H4 (cell line): Measurements from ENCODE around the gene STIM1. TPM values are rescaled to one million over a fixed set of nuclear protein-coding genes. Genes with fewer than 3 reads are reported as not detected.

Experiments used
- DNase-seq: peaks from one replicate; pipeline ENCODE4 v3.0.0-alpha.2; 2015; ENCODE audit warnings: low spot score
- total RNA-seq: library from RNA; depleted of rRNA; stranded (reverse); fragments of >200 nt; shearing (Covaris generic); gene quantifications from 2 replicates; pipeline ENCODE4 v1.2.3, GENCODE V29; 2014

Gene STIM1
- total RNA-seq, 1 experiment from 2014 or later = 22.1 TPM

DNA sequence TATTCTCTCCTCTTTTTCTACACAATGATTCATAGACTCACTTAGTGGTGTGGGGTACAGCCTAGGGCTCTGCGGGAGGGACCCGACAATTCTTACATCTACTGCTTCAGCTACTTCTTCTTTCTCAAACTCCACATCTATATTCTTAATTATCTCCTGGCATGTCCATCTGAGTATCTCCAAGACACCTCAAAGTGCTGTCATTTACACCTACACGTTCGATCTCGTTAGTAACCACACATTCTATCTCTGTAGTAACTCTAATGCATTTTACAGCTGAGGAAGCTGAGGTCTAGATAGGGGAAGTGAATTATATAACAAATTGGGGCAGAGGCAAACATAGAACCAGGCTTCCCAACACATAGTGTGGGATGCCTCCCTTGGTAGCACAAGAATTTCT lies 211.4 kb downstream of the STIM1 start:
- no peak for DNase-seq

DNA sequence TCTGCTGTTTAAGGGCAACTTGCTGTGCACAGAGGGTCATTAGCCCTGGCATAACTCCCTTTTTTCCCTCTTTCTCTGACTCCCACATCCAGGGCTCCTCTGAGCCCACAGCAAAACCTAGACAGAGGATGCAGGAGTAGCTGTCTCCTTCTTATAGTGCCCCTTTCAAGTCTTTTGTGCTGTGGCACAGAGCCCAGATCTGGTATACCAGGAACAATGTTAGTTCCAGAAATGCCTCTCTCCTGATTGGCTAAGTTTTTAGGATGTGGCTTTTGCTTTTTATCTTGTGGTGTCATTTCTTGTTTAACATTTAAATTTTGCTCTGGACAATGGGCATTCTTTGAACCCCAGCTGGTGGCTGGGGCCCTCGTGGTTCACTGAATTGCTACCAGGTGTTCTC lies 213.5 kb downstream of the STIM1 start:
- peak; percentile 28 for DNase-seq

DNA sequence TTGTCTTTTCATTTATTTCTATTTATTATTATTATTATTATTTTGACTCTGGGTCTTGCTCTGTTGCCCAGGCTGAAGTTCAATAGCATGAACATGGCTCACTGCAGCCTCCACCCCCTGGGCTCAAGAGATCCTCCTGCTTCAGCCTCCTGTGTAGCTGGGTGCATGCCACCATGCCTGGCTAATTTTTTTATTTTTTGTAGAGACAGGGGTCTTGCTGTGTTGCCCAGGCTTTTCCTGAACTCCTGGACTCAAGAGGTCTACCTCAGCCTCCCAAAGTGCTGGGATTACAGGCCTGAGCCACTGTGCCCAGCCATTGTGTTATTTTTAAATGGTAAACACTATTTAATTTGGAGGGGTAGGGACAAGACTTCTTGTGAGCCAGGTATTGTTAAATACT lies 215.9 kb downstream of the STIM1 start:
- no peak for DNase-seq

DNA sequence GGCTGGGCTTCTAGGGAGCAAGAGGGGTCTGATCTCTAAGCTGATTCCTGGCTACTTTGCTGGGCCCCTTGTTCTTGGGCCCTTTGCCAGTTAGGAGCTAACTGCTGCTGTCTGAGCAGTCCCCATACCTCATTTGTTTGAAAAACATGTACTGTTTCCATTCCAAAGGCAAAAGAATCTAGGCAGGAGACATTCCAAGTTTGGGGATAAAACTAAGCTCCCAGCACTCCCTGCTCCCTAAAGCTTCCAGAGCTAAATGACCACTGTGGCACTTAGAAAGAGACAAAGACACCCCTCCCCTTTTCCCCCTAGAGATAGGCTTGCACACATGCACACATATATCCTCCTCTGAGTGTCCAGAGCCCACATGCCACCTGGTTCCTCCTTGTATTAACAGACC lies 216.4 kb downstream of the STIM1 start:
- DNase-seq = no peak

DNA sequence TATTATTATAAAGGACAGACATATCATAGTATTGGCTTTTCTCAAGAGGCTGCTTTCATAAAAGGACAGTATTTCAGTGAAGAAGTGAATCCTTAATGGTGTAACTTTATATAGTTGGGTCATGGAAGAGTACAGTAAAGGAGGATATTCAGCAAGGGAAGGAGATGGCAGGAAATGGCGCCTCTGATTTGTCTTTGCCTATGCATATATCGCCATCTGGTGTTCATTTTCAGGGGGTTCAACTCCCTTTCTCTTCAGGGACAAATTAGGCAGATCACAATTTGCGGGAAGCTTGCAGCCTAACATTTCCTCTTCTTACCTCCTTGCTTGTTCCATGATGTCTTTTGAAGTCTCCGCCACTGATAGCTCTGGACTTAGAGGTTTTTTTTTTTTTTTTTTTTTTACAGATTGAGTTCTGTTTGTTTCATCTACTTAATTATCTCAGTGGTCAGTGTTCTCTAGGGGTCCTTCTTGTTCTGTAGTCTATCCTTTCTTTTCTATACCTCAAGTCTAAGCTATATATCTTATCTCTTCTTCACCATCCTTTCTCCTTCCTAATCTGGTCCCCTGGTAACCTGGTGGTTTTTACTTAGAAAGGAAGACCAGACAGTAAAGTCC lies 217.3 kb downstream of the STIM1 start:
- DNase-seq = peak; percentile 74

DNA sequence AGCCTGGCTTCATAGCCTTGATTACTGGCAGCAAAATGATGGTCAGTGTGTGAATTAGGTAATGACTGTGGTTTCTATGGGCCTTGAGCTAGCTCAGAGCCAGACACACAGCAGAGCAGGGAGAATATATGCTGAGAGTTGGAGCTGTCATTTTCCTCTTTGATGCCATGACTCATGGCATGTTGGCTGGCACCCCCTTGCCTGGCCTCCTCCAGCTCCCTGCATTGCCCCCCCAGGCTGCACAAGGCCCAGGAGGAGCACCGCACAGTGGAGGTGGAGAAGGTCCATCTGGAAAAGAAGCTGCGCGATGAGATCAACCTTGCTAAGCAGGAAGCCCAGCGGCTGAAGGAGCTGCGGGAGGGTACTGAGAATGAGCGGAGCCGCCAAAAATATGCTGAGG lies 218.8 kb downstream of the STIM1 start:
- DNase-seq = no peak

DNA sequence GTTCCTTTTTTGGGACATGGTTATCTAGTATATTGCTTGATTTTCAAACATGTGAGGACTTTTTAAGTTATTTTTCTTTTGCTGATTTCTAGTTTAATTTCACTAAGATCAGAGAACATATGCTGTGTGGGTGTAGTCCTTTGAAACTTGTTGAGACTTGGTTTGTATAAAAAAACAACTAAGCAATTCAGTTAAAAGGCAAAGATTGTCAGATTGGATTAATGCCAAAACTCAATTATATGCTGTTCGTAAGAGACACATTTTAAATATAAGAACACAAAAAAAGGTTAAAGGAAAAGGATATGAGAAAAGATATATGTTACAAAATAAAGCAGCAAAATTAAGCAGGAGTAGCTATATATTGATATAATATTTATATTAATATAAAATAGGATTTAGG lies 221.3 kb downstream of the STIM1 start:
- no peak for DNase-seq

DNA sequence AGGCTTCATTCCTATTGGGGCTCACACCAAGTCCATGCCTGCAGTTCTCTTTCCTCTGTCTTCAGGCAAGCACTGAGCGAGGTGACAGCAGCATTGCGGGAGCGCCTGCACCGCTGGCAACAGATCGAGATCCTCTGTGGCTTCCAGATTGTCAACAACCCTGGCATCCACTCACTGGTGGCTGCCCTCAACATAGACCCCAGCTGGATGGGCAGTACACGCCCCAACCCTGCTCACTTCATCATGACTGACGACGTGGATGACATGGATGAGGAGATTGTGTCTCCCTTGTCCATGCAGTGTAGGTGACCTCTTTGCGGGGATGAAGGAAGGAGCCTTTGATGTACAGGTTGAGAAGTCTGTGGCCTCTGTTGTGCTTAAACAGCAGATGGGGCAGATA lies 227.7 kb downstream of the STIM1 start:
- DNase-seq = no peak

DNA sequence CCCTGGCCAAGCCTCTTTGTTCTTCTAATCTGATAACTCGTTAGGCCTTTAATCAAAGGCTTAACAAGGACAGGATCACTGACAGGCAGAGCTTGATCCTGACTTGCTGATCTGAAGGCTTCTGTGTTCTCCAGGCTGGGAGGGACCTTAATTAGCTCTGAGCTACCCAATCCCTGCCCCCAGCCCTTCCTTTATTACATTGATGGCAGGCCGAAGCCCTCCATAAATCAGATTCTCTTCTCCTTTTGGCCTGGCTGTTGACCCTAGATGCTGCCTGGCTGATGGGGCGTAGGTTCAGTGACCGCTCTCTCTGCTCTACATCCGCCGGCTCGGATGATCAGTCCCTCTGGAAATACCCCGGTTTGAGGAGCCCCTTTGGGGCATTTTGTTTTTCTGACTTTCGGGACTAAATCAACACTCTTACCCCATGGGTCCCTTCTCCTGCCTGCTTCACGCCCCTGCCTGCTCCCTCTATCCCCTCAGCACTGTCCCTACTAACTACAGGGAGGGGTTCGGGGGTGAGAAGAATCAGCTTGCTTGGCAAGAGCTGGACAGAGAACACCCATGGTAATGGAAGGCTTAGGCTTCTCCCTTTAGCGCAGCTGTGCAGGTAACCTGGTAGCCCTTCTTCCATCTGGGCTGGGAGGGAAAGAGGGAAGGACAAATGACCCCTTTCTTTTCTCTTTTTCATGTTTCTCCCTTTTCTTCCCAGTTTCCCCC lies 229.1 kb downstream of the STIM1 start:
- DNase-seq = no peak

DNA sequence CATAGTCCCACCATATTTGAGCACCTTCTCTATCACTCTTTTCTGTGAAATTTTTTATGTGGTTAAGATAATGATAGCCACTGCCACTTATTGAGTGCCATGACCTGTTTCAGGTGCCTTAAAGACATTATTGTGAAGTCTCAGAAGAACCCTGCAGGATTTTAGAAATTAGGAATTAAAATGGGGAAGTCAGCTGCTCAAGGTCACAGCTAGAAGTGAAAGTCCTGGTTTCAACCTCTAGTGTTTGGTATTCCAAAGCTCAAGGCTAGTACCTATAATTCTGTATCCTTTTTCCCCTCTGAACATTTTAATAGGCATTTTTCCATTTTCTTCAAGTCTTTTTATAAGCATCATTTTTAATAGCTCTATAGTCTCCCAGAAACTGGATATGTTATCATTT lies 230.1 kb downstream of the STIM1 start:
- no peak for DNase-seq

DNA sequence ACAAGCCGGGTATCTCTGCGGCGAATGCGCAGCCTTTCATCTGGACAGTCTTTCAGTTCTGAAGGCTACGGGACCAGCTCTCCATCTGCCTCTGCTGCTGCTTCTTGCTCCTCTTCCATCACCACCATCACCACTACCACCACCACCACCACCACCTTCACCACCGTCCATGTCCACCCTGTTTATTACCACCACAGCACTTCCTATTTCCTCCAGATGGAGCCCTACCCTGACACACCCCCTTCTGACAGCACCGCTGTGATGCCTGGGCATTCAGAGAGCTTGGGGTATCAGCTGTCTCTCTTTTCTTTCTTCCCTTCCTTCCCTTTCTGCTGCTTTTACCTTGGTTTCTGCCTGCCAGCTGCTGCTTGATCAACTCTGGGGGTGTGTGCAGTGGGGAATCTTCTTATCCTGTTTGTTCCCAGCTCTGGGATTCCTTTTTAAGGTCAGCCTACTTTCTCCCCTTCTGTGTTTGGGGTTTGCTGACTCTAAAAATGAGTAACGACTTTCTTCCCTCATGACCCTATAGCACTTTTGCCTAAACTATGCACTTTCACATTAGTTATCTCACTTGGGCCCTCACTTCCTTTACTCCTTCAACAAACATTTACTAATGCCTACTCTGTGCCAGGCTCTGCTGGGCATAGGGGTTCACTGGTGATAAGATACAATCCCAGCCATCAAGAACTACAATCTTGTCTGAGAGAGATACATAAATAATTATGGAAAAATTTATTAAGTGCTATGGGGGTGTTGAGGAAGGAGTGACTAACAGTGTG lies 231.3 kb downstream of the STIM1 start:
- no peak for DNase-seq

DNA sequence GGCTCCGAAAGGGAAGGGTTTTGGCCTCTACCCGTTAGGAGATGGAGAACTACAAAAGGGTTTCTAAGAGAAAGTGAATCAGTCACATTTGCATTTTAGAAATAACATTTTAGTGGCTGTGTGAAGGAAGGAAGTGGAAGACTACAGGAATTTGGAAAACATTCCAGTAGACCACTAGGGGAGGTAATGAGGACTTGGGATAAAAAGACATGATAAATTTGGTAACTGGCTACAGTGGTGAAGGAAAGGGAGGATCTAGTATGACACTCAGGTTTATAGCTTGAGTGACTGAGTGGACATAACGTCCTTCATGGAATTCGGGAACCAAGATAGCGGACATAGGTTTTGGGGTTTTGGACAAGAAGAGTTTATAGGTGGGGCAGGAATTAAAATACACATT lies 232.1 kb downstream of the STIM1 start:
- no peak for DNase-seq

DNA sequence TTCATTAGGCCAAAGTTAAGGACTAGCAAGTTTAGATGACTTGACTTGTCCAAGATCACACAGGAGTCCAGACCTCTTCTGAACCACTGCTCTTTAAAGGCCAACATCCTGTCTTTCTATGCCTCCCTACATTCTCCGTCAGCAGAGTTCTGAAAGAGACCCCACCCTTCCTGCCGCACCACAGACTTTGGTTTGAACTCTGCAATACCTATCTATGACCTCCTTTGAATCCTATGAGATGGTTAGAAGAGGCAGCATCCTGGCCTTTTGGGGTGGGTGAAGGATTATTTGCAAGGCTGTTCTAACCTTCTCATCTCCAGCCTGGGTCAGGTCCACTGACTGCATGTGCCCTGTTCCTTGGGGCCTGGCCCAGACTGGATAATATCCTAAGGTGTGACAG lies 234.8 kb downstream of the STIM1 start:
- DNase-seq = no peak

DNA sequence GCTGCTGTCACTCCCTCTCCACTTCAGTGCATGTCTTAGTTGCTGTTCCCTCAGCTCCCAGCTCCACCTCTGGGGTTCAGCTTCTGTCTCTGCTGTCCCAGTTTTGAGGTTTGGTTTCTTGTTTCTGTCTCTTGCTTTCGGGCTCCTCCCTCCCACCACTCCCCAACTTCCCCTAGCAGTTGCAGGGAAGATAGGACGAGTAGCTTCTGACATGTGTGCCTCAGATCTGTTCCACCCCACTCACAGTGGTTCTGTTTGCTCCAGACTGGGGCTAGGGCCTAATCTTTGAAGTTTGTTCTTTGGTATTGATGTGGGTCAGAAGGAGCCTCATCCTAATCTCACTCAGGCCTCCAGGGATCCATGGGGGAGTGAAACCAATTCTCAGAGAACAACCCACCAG lies 236.6 kb downstream of the STIM1 start:
- no peak for DNase-seq

DNA sequence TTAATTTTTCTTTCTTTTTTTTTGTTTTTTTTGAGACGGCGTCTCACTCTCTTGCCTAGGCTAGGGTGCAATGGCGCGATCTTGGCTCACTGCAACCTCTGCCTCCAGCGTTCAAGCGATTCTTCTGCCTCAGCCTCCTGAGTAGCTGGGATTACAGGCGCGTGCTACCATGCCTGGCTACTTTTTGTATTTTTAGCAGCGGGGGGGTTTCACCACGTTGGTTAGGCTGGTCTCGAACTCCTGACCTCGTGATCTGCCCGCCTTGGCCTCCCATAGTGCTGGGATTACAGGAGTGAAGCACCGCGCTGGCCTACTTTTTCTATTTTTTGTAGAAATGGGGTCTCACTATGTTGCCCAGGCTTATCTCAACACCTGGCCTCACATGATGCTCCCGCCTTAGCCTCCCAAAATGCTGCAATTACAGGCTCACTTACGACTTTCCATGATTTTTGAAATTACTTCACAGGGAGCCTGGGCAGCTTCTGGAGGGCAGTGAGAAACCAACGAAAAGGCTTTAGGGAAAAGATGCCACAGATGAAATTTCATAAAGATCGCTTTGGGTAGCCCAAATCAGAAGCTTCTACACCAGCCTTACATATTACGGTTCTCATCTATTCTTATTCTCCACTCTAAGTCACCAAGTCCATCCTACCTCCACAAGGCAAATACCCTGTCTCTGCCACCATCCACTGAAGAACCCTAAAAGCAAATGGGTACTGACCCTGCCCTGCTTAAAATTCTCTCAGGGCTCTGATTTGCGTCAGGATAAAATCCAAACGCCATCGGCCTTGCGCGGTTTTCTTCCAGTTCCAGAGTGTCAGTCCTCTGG lies 238.3 kb downstream of the STIM1 start:
- no peak for DNase-seq

DNA sequence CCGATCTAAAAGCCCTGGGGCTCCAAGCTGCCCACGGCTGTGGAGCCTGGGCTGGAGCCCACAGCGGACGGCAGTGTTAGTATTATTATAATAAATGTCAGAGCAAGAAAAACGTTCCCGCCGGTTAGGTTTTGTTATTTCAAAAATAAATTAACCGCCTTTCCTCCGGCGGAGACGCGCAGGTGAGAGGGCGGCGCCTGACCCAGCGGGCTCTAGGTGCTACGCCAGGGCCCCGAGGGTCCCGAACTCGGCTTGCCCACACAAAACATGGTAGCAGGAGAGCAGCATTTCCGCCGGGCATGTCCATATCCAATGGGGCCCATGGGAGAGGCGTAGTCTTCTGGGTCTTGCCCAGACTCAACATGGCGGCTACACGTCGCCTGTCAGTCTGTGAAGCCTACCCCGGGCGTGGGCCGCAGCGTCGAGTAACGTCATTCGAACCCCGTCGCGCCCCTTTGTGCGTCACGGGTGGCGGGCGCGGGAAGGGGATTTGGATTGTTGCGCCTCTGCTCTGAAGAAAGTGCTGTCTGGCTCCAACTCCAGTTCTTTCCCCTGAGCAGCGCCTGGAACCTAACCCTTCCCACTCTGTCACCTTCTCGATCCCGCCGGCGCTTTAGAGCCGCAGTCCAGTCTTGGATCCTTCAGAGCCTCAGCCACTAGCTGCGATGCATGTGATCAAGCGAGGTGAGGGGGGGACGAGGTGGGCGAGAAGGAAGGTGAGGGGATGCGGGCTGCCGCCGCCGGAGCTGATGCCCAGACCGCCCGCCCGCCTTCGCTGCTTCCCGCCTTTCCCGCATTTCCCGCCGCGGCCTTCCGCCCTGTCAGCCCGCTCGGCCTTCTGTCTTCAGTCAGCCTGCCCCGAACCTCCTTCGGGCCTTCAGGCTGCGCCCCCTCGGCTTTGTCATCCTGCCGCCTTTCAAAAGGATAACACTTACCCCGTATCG lies 239.2 kb downstream of the STIM1 start, which contains the start of gene RRM1:
TSS of gene RRM1 (plus strand) at position 452 of the 944 bp plus-strand sequence. CDS start at position 666, 214 bp downstream.
- peak; percentile 97 for DNase-seq

DNA sequence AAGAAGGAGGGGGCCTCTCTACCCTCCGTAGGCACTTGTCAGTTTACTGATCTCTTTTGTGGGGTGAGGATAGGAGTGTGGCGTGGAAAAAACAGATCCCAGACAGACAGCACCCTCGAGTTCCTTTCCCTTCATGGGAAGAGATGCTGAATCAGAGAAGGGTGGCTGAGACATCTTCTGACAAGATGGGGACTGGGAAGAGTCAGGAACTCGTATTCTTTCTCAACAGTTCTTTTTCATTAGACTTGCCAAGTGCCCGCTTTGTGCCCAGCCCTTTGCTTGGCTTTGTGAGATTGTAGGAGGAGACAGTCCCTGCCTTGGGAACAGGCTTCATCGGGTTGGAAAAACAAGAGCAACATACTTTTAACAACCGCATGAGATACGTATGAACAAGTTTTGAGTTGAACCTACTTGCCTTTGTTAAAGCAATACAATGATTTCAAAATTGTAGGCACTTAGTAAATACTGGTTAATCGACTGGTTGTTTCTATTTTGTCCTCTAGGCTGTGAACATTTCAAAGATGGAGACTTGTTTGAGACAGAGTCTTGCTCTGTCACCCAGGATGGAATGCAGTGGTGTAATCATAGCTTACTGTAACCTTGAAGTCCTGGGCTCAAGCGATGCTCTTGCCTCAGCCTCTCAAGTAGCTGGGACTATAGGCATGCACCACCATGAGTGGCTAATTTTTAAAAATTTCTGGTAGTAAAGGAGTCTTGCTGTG lies 240.2 kb downstream of the STIM1 start:
- DNase-seq = peak; percentile 47

DNA sequence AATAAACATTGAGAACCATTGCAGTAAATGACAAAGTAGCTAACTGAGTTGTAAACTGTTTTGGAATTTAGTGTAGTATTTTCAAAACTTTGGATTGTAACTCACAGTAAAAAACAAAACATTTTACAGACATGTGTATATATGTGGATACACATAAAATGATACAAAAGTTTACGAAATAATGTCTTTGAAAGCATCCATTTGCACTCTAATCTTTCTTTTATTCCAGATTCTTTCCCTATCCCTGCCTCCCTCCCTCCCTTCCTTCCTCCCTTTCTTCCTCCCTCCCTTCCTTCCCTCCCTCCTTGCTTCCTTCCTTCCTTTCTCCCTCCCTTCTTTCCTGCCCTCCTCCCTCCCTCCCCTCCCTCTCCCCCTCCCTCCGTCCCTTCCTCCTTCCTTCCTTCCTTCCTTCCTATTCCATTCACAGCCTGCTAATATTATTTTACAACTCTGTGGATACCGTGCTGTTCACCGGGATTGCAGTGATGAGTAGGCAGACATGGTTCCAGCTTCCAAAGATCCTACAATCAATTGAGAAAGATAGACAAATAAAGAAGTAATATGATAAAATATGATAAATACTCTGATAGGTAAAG lies 242.7 kb downstream of the STIM1 start:
- DNase-seq = no peak

DNA sequence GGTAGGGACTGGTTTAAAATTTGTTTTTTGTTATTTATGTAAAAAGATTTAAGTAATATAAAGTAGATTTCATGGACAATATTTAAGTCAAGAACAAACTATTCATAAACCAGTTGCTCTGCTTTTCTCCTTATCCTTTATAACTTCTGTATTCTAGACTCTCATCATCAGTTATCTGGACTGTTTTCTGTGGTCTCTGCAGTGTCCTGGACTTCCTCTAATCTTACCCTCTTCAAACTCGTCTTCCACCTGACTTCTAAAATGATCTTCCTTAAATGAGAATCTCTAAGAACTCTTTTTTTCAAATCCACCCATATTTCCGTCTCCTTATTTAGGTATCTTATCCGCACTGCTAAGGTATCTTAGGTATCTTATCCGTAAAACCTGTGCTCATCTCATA lies 247.2 kb downstream of the STIM1 start:
- DNase-seq = no peak

DNA sequence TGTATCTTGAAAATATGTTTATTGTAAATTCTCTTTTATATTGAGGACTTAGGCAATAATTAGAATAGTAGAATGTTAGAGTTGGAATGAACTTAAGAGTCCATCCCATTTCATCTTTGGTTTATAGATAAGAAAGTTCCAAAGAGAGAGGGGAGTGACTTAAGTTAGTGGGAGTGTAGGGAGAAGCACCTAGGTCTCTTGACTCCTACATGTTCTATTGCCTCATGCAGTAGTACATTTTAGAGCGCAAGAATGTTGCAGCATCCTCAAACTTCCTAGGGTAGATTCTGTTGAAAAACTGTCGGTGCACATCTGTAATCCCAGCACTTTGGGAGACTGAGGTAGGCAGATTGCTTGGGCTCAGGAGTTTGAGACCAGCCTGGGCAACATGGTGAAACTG lies 247.8 kb downstream of the STIM1 start:
- no peak for DNase-seq
